Measurements from ENCODE around the gene ACSL1. TPM values are rescaled to one million over a fixed set of nuclear protein-coding genes. Genes with fewer than 3 reads are reported as not detected.

The ACSL1 gene
- polyA plus RNA-seq, 1 experiment = 8.1 TPM

DNA sequence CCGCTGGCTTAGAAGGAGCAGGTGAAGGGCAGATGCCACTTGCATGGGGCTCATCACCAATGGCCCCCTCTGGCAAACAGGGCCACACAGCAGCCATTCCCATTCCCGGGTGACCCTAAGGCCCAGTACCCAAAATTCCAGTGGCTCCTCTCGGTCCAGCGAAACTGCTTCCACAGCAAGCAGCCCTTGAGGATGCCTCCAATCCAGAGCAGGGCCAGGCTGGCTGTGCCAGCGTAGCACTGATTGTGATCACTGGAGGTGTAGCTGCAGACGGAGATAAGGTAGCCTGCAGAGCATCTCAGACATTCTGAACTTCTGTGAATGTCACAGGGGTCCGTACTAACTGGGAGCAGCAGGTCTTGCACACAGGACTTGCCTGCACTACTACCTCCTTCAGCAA lies 27.3 kb downstream of the ACSL1 start:
- H3K27me3 ChIP-seq (ENCODE audit: control insufficient read depth, insufficient read depth, low read length) = no peaks in the 10 kb centered on the region
- TF ChIP-seq, protein P1, sequence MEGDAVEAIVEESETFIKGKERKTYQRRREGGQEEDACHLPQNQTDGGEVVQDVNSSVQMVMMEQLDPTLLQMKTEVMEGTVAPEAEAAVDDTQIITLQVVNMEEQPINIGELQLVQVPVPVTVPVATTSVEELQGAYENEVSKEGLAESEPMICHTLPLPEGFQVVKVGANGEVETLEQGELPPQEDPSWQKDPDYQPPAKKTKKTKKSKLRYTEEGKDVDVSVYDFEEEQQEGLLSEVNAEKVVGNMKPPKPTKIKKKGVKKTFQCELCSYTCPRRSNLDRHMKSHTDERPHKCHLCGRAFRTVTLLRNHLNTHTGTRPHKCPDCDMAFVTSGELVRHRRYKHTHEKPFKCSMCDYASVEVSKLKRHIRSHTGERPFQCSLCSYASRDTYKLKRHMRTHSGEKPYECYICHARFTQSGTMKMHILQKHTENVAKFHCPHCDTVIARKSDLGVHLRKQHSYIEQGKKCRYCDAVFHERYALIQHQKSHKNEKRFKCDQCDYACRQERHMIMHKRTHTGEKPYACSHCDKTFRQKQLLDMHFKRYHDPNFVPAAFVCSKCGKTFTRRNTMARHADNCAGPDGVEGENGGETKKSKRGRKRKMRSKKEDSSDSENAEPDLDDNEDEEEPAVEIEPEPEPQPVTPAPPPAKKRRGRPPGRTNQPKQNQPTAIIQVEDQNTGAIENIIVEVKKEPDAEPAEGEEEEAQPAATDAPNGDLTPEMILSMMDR (IDR thresholded peaks at IDR 0.05; ENCODE audit: insufficient read depth, low read depth, low read length) = no peak
- DNase-seq (ENCODE audit: low read depth) = no peak
- H3K4me3 ChIP-seq (ENCODE audit: low read depth, low read length) = no peak overlapping the region
- H3K36me3 ChIP-seq (ENCODE audit: control insufficient read depth, insufficient read depth, low read length) = no peaks in the 10 kb centered on the region; the same call in 1 of the 2 replicates
- CTCF ChIA-PET = no interaction called here
- POLR2A ChIA-PET = no interaction called here

DNA sequence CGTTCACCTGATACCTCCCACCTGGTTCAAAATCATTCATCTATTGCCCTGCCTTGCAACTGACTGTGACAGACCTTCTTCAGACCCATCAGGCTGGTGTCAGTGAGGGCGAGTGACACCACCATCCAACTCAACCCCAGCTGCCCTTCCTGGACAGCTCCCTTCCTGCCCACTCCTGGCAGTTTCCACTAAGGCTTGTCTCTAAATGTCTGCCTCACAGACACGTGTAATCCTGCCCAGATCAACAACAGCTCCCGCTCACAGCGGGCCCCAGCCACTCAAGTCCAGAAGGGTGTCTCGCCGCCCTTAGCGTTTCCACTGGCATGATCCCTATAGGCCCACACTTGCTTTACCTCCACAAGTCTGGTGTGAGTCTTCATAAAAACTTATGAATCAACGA lies 28.9 kb downstream of the ACSL1 start:
- Histone ChIP-seq H3K4me3 (ENCODE audit: low read depth, low read length) (no peak overlapping the region), H3K36me3 (ENCODE audit: control insufficient read depth, insufficient read depth, low read length) (no peaks in the 10 kb centered on the region; the same call in 1 of the 2 replicates), H3K27me3 (ENCODE audit: control insufficient read depth, insufficient read depth, low read length) (no peaks in the 10 kb centered on the region)
- TF ChIP-seq, protein P1 (IDR thresholded peaks at IDR 0.05; ENCODE audit: insufficient read depth, low read depth, low read length) = no peak
- ChIA-PET POLR2A (no interaction called here), CTCF (interaction anchor here (0.8 to 0.9 kb wide), 2 partner anchors 14 to 216 kb away, joined by 3 read pairs; no protein-coding TSS in a partner anchor)
- DNase-seq (ENCODE audit: low read depth) = no peak

DNA sequence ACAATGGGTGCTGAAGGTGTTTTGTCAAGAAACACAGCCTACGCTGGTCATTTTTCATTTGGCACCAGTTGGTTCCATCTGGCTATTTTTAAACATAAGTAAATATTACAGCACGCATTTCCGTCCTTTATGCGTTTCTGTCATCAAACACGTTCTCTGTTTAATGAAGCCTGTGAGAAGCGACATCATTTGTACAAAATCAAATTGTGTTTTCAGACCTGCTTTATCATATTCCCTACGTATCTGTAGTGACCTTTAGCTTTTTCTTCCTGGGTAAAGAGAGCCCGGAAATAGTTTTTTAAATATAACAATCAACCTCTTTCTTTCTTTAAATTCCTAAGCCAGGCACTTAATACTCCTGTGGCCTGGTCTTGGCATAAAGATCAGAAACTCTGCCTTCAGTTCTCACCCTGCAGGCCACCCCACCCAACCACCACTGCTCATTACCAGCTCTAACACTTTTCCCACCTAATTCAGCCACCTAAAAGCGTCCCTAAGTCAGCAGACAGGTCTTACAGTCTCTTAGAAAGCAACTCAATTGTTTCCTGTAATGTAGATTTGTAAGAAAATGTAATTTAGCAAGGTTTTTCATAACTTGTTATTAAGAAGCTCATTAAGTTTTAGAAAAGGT lies 30.4 kb downstream of the ACSL1 start:
- ChIA-PET POLR2A (no interaction called here), CTCF (no interaction called here)
- no peak overlapping the region for H3K4me3 ChIP-seq (ENCODE audit: low read depth, low read length)
- 0 out of 2 replicates have a peak, but pooled peaks cover 1% of the 10 kb centered on the region for H3K27me3 ChIP-seq (ENCODE audit: control insufficient read depth, insufficient read depth, low read length)
- no peaks in the 10 kb centered on the region; the same call in 1 of the 2 replicates for H3K36me3 ChIP-seq (ENCODE audit: control insufficient read depth, insufficient read depth, low read length)
- no peak for DNase-seq (ENCODE audit: low read depth)
- TF ChIP-seq, protein P1 (IDR thresholded peaks at IDR 0.05; ENCODE audit: insufficient read depth, low read depth, low read length) = no peak

- ChIA-PET CTCF (interaction anchor here (0.5 to 1.4 kb wide), 2 partner anchors 14 to 36 kb away, joined by 3 read pairs; no protein-coding TSS in a partner anchor), POLR2A (no interaction called here)
These were observed 31.3 kb downstream of the ACSL1 start for GRCh38 chr4:184794470-184794869.

GRCh38 chr4:184793735-184794355 lies 31.9 kb downstream of the ACSL1 start:
- Histone ChIP-seq H3K4me3 (ENCODE audit: low read depth, low read length) (no peak overlapping the region), H3K36me3 (ENCODE audit: control insufficient read depth, insufficient read depth, low read length) (no peaks in the 10 kb centered on the region; the same call in 1 of the 2 replicates), H3K27me3 (ENCODE audit: control insufficient read depth, insufficient read depth, low read length) (0 out of 2 replicates have a peak, but pooled peaks cover 1% of the 10 kb centered on the region)
- DNase-seq (ENCODE audit: low read depth) = no peak
- ChIA-PET POLR2A (no interaction called here), CTCF (interaction anchor here (0.5 to 1.4 kb wide), 2 partner anchors 13 to 35 kb away, joined by 3 read pairs; no protein-coding TSS in a partner anchor)
- TF ChIP-seq, protein P1 (IDR thresholded peaks at IDR 0.05; ENCODE audit: insufficient read depth, low read depth, low read length) = no peak

More at GRCh38 chr4:184794470-184794869, 31.3 kb downstream of the ACSL1 start:
- no peaks in the 10 kb centered on the region; the same call in 1 of the 2 replicates for H3K36me3 ChIP-seq (ENCODE audit: control insufficient read depth, insufficient read depth, low read length)
- TF ChIP-seq, protein P1 (IDR thresholded peaks at IDR 0.05; ENCODE audit: insufficient read depth, low read depth, low read length) = no peak
- 0 out of 2 replicates have a peak, but pooled peaks cover 1% of the 10 kb centered on the region for H3K27me3 ChIP-seq (ENCODE audit: control insufficient read depth, insufficient read depth, low read length)
- no peak overlapping the region for H3K4me3 ChIP-seq (ENCODE audit: low read depth, low read length)
- DNase-seq (ENCODE audit: low read depth) = no peak

All from BJ (cell line).